Measurements from ENCODE around the gene LASP1.
"Not testable (repeated sequence)": the region's sequence is repeated elsewhere in the genome, so short reads cannot be mapped to it uniquely, and the experiment has no call there.

Gene LASP1

GRCh38 chr17:38926293-38927070 lies 56.6 kb downstream of the LASP1 start:
- no peak for DNase-seq (ENCODE audit: low read depth in 2 of 2)

- not testable (repeated sequence) for DNase-seq (ENCODE audit: low read depth in 2 of 2)
Observed at GRCh38 chr17:38930782-38931181, 60.9 kb downstream of the LASP1 start.

DNA sequence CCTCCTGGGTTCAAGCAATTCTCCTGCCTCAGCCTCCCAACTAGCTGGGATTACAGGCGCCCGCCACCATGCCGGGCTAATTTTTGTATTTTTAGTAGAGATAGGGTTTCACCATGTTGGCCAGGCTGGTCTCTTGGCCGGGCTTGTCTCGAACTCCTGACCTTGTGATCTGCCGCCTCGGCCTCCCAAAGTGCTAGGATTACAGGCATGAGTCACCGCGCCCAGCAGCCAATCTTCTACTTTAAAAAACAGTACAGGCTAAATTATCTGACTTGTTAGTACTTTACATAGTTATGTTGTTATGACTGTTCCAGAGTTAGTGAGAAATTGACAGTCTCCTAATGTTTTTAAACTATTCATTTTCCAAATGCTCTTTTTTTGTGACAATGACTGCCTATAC lies 64.1 kb downstream of the LASP1 start:
- DNase-seq (ENCODE audit: low read depth in 2 of 2) = not testable (repeated sequence)

DNA sequence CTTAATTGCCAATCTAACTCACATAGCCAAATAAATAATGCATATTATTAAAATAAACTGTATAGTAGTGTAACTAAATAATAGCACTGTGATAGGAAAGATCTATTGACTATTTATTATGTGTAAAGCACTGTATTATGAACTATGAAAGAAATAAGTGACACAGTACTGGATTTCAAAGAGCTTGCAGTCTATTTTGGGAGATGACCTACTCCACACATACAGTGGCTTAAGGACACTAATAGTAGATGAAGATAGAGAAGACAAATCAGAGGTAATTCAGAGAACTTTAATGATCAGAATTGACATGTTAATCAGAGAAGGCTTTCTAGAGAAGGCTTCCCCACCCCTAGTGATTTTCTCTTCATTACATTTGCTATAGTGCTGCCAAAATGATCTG lies 70.1 kb downstream of the LASP1 start:
- no peak for DNase-seq (ENCODE audit: low read depth in 2 of 2)

- DNase-seq (ENCODE audit: low read depth in 2 of 2) = no peak
Observed at GRCh38 chr17:38940404-38940803, 70.5 kb downstream of the LASP1 start.

DNA sequence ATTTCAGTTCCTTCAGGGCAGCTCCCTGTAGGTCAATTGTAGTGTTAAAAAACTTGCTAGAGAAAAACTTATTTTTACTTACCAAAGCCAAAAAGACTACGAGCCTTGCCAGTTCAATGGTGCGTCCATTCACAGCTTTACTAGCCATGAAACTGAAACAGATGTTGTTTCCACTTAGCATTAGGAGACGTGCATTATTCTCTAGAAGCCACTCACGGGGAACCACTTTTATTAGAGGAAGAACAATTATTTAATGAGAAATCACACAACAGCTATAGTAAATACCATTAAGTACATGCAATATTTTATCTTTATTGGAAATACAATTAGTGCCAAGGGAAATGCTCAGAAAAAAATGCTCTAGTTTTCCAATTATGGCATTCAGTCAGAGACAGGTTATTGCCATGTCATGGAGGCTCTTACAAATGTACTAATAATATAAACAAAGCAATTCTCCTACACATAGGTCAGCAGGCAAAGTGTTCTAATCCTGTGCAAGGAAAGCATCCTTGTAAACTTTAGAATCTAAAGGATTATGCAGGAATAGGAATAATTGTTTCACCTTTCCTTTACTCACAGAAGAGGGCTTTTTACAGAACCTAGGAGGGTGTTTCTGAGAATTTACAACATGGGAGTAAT lies 73.0 kb downstream of the LASP1 start:
- DNase-seq (ENCODE audit: low read depth in 2 of 2) = no peak

DNA sequence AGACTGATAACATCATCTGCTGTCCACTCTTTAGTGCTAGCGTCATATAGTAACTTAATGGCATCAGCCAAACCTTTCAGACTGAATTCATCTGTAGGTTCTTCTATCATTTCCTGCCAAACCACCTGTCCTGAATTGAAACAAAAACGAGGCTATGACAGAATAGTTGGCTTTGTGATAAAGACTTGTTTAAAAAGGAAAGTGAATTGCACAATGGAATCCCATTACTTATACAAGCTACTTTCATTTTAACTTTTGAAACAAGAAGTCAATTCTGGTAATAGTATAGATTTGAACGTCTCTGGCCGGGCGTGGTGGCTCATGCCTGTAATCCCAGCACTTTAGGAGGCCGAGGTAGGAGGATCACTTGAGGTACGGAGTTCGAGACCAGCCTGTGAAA lies 73.7 kb downstream of the LASP1 start:
- DNase-seq (ENCODE audit: low read depth in 2 of 2) = no peak

GRCh38 chr17:38947189-38947588 lies 77.3 kb downstream of the LASP1 start:
- DNase-seq (ENCODE audit: low read depth in 2 of 2) = no peak

DNA sequence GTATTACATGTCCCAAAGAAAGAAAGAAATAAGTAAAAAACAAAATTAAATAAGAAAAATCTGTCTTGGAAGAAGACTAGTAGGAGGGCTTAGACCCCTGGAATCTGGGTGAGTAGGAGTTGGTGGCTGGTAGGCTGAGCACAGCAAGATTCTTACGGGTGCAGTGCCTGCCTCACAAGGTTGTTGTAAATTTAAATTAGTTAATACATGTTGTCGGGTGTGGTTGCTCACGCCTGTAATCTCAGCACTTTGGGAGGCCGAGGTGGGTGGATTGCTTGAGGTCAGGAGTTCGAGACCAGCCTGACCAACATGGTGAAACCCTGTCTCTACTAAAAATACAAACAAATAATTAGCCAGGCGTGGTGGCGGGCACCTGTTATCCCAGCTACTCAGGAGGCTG lies 83.9 kb downstream of the LASP1 start:
- not testable (repeated sequence) for DNase-seq (ENCODE audit: low read depth in 2 of 2)

DNA sequence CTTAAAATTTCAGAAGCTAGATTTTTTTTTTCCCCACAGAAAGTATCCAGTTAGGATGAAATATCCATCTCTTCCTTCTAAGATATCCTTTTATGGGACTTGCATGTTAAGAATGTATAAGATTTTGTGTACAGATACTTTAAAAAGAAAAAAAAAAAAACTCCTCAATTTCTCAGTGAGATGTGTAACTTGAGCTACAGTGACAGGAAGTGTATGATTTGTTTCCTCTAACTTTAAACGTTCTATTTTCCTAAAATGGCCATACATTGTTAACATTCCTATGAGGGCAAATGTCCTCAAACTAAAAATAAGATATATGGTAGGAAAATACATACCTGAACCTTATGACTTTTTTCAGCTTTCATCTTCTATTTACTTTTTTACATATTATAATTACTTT lies 88.5 kb downstream of the LASP1 start:
- DNase-seq (ENCODE audit: low read depth in 2 of 2) = no peak

- no peak for DNase-seq (ENCODE audit: low read depth in 2 of 2)
Observed at GRCh38 chr17:38958756-38959155, 88.9 kb downstream of the LASP1 start.

DNA sequence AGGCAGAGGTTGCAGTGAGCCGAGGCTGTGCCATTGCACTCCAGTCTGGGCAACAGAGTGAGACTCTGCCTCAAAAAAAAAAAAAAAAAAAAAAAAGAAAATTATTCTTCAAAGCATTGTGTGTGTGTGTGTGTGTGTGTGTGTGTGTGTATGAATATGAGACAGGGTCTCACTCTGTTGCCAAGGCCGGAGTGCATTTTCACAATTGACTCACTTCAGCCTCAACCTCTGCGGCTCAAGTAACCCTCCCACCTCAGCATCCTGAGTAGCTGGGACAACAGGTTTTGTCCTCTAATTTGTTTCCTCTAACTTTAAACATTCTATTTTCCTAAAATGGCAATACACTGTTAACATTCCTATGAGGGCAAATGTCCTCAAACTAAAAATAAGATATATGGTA lies 89.7 kb downstream of the LASP1 start:
- DNase-seq (ENCODE audit: low read depth in 2 of 2) = no peak

DNA sequence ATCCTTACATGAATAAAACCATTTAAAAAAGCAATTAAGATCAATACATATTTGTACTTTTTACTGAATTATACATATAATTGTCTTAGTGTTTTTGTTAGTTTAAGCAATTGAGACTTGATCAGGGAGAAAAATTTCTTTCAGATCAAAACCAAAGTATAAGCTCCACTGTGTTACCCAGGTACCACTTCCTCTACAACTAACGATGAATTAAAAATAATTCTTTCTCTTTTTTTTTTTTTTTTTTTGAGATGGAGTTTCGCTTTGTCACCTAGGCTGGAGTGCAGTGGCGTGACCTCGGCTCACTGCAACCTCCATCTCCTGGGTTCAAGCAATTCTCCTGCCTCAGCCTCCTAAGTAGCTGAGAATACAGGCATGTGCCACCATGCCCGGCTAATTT lies 90.5 kb downstream of the LASP1 start:
- DNase-seq (ENCODE audit: low read depth in 2 of 2) = no peak

DNA sequence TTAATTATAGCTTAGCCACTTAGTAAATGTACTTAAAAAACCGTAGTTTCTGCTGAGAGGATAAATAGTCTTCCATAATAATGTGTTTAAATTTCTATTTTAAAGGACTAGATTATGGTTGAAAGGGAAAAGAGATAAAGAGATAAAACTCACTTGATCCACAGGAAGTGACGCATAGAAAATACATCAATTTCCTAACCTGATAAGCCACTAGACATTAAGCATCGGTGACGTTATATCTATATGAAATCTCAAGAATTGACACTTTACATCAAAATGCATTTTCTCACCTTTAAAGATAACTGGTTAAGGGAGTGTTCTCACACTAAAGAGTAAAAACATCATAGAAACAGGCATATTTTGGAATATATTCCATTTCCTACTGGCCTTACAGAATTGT lies 91.6 kb downstream of the LASP1 start:
- no peak for DNase-seq (ENCODE audit: low read depth in 2 of 2)

GRCh38 chr17:38967290-38967738 lies 97.5 kb downstream of the LASP1 start, which contains the start of gene FBXO47:
TSS of gene FBXO47 (minus strand) at chr17:38967403. CDS start at chr17:38963025, 4,378 bp downstream.
- DNase-seq (ENCODE audit: low read depth in 2 of 2) = peak; percentile 63 to 76

GRCh38 chr17:38969281-38969680 lies 99.4 kb downstream of the LASP1 start:
- DNase-seq (ENCODE audit: low read depth in 2 of 2) = no peak

DNA sequence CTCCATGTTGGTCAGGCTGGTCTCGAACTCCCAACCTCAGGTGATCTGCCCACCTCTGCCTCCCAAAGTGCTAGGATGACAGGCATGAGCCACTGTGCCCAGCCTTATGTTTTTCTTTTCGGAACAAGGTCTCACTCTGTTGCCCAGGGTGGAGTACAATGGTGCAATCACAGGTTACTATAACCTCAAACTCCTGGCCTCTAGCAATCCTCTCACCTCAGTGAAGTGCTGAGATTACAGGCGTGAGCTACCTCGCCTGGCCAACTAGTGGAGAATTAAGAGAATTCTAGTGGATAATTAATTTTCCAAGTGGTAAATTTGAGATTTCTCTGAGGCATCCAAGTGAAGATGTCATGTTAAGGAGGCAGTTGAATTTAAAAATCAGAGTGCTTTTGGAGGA lies 100.3 kb downstream of the LASP1 start:
- no peak for DNase-seq (ENCODE audit: low read depth in 2 of 2)

DNA sequence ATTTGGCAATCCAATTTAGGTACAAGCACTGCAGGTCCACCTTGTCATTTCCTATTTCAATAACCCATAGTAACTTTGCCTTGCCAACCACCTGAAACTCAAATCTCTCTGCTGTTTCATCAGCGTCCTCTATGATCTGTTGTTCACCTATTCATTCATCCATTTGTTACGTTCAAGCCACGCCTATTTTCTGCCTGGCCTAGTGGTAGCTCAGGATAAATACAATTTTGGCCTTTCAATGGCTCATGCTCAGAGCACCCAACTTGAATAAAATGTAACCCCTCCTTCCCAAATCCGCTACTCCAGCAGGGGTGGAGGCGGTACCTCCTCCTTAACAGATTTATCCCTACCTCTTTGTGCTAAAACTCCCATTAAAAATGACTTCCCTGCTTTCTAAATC lies 100.9 kb downstream of the LASP1 start:
- no peak for DNase-seq (ENCODE audit: low read depth in 2 of 2)

Data from stimulated activated CD8-positive, alpha-beta memory T cell treated with anti-CD3 and anti-CD28 coated beads, Interleukin-15, amount 100 ng/mL, for 4 hours (primary cell).